Muscle of arm (tissue), 12 donors: ENCODE data around the gene GNAO1. TPM values are rescaled to one million over a fixed set of nuclear protein-coding genes. Genes with fewer than 3 reads are reported as not detected.
"Not testable (repeated sequence)": the region's sequence is repeated elsewhere in the genome, so short reads cannot be mapped to it uniquely, and the experiment has no call there.

Experiments
- DNase-seq: peaks from one replicate; pipeline ENCODE4 v3.0.0-alpha.2; 2013
- polyA plus RNA-seq, 12 donors: library from polyadenylated mRNA; unstranded; fragments of 120-200 nt; gene quantifications; one replicate each; pipeline ENCODE4 v1.2.1, GENCODE V29; 2013; ENCODE audit not compliant: insufficient read length in 12 of 12

Gene GNAO1
- polyA plus RNA-seq, 12 donors = 0.27 to 24.8 (median 1.8) TPM; not detected in 1

DNA sequence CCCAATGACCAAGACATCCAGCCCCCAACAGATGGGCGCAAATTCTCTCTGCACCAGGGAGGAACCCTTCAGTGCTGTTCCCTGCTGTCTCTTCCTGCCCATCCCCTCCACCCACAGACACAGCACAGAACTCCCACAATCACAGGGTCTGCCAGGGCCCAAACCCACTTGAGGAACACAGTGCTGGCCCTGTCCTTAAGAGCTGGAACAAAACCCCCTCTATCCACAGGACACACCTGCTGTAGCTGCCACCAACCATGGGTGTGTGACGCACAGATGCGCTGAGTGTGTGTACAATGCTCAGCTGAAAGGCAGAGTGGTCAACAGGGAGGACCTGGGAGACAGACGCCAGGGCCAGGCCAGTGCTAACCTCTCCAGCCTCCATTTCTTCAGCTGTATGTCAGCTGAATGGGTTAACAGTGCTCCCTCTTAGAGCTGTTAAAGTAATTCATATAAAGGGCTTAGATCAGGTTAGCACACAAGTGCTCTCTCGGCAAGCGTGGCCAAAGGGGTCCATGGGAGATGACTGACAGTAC is 172.0 kb downstream of the GNAO1 start:
- DNase-seq = no peak

- DNase-seq = no peak
Measured at GRCh38 chr16:56363781-56364565, 172.7 kb downstream of the GNAO1 start.

DNA sequence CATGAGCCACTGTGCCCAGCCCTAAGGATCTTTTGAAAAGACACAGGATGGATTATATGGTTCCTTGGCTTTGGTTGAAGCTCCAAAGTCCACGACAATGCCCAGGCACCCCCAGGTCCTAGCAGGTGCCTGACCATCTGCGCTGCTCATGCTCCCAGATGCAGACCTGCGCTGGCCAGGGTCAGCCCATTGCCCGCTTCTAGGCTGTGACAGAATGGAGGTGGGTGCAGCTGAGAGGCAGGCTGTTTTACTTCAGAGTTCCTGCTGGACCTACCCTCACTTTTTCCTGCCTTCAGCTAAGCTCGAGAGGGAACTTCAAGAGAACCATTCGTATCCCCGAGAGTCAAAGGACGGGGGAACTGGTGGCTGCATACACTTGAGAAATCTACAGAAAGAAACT is 173.6 kb downstream of the GNAO1 start:
- no peak for DNase-seq

- DNase-seq = no peak
Measured at GRCh38 chr16:56365552-56365951, 174.3 kb downstream of the GNAO1 start.

GRCh38 chr16:56366945-56367344 is 175.7 kb downstream of the GNAO1 start:
- DNase-seq = no peak

DNA sequence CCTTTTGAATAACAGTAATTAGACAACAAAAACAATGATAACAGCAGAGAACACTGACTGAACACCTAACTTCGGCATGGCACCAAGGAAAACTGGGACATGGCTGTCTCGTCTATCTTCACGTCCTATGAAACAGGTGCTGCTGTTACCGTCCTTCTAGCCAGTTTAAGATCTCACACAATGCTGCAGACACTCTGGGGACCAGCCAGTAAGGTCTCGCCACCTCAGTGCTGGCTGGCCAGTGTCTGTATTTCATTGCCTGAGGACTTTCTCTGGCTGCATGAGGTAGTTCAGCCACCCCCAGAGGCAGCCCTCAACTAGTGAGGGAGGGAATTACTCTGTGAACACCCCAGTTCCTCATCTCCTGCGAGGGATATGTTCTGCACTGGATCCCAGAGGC is 176.5 kb downstream of the GNAO1 start:
- no peak for DNase-seq

GRCh38 chr16:56368545-56368944 is 177.3 kb downstream of the GNAO1 start:
- no peak for DNase-seq

GRCh38 chr16:56369202-56369601 is 177.9 kb downstream of the GNAO1 start:
- no peak for DNase-seq

DNA sequence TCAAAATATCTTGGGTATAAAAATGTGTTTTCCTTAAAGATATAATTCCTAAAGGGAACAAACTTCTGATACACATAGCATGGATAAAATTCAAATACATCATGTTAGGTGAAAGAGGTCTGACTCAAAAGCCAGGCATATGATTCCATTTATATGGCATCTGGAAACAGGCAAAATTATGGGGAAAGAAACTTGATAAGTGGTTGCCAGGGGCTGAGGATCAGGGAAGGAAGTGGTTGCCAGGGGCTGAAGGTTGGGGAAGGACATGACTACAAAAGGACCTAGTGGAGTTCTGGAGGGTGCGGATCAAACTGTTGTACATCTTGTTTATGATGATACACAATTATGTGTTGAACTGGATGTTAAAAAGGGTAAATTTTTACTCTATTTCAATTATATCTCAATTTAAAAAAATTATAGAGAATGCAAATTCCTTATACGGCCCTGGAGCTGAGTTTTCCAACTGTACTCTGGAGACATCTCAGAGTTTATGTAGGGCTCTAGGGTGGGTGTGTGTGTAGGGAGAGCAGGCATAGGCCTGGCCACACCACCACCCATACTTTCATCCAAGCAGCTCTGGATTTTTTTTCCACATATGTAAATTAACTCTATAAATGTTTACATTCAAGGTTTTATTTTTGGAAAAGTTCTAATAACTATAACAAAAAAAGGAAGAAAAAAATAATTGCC is 179.0 kb downstream of the GNAO1 start:
- DNase-seq = no peak

DNA sequence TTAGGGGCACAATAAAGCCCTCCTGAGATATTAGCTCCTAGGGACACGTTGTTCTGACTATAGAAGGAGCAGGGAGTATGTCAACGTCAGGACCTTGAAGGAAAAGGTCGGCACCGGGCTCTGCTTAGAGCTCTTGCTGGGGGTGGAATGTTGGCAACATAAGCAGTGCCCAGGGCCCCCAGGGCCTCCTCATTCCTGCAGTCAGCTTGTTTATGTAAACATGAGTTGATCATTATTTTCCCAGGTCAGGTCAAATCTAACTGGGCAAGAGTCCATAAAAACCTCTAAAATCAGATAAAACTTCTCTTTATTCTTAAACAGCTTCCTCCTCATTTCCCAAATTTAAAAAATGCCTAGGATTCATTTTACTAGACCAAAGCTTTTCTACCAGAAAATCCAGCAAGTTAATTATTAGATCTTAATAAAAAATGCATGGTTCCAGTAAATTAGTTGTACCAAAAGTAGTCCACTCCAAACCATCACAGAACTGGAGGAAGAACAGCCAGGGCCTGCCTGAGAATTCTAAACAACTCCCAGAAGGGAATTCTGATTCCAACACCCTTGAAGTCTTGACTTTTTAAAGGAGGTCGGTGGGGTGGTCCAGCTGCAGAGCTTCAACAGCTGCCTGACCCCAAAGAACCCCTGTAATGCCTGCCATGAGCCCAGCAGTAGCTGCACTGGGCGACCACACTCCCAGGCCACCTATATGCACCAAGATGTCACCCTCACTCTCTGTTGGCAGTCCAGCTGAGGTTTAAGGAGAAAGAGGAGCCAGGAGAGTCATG is 179.8 kb downstream of the GNAO1 start:
- no peak for DNase-seq

GRCh38 chr16:56371660-56371937 is 180.3 kb downstream of the GNAO1 start:
- no peak for DNase-seq

- no peak for DNase-seq
Measured at GRCh38 chr16:56372013-56372634, 180.8 kb downstream of the GNAO1 start.

DNA sequence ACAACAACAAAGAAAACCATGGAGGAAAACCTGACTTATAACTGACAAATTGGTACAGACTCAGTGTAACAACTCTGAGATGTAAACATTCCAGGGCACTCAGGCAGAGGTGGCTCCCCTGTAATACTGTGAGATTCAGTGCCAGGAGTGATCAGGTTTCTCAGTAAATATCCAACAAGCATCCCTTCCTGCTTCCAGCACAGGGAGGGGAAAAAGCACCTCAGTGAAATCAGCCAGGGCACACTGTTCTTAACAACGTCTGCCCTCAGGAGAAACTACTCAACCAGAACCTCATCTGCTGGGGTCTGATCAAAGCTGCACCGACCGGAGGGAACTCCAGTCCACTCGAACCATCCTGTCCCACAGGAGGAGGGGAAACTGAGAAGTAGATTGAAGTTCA is 181.7 kb downstream of the GNAO1 start:
- no peak for DNase-seq

DNA sequence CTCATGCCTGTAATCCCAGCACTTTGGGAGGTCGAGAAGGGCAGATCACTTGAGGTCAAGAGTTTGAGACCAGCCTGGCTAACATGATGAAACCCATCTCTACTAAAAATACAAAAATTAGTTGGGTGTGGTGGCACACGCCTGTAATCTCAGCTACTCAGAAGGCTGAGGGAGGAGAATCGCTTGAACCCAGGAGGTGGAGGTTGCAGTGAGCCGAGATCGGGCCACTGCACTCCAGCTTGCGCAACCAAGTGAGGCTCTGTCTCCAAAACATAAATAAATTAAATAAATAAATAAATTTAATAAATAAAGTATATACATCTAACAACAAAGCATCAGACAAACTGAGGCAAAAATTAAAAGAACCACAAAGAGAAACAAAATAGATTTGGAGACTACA is 184.5 kb downstream of the GNAO1 start:
- not testable (repeated sequence) for DNase-seq

DNA sequence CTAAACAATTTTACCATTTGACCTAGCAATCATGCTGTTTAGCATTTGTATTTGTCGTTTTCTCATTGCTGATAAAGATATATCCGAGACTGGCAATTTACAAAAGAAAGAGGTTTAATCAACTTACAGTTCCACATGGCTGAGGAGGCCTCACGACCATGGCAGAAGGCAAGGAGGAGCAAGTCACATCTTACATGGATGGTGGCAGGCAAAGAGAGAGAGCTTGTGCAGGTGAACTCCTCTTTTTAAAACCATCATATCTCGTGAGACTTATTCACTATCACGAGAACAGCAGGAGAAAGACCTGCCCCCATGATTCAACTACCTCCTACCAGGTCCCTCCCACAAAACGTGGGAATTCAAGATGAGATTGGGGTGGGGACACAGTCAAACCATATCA is 187.8 kb downstream of the GNAO1 start:
- not testable (repeated sequence) for DNase-seq

DNA sequence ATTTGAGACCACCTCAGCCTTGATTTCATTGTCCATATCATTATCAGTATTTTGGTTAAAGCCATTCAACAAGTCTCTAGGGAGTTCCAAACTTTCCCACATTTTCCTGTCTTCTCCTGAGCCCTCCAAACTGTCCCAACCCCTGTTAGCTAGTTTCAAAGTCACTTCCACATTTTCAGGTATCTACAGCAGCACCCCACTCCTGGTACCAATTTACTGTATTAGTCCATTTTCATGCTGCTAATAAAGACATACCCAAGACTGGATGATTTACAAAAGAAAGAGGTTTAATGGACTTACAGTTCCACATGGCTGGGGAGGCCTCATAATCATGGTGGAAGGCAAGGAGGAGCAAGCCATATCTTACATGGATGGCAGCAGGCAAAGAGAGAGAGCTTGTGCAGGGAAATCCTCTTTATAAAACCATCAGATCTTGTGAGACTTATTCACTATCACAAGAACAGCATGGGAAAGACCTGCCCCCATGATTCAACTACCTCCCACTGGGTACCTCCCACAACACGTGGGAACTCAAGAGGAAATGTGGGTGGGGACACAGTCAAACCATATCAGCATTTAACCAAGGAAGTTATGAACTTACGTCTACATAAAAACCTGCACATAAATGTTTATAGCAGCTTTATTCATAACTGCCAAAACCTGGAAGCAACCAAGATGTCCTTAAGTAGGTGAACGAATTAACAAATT is 189.6 kb downstream of the GNAO1 start:
- DNase-seq = not testable (repeated sequence)

- DNase-seq = no peak
Measured at GRCh38 chr16:56382459-56382858, 191.2 kb downstream of the GNAO1 start.

DNA sequence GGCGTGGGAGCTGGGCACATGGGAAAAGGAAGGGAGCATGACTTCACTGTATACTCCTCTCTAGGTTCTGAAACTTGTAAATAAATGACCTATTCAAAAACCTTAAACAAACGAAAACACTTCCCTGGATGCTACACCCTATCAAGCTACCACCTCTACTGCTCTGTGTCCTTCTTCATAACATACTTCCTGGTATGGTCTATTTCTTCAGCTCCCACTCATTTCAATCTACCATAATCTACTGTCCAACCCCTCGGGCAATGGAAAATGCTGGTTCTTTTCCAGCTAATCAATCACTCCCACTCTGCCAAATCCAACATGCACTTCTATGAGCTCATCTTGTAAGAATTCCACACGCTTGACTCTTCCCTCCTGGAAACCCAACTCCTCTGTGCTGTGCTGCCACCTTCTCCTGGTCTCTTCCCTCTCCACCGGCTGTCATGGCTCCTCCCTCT is 191.6 kb downstream of the GNAO1 start:
- DNase-seq = no peak

- DNase-seq = no peak
Measured at GRCh38 chr16:56384074-56384721, 192.9 kb downstream of the GNAO1 start.

DNA sequence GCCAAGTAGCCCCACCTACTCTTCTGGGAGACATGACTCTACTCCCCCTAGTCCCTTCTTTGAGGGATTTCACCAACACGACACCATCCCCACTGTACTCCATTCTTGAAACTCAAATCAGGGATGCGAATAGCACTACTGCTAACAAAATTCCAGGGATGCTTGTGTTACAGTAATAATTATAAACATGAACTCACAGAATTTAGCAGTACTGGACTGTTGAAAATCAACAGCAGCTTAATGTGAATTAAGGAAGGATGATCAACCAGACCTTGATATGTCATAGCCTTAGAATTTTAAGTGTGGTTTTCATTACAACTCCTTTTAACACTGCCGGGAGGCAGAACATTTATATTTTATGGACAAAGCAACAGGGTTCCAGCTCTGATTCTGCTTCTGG is 196.1 kb downstream of the GNAO1 start:
- no peak for DNase-seq

DNA sequence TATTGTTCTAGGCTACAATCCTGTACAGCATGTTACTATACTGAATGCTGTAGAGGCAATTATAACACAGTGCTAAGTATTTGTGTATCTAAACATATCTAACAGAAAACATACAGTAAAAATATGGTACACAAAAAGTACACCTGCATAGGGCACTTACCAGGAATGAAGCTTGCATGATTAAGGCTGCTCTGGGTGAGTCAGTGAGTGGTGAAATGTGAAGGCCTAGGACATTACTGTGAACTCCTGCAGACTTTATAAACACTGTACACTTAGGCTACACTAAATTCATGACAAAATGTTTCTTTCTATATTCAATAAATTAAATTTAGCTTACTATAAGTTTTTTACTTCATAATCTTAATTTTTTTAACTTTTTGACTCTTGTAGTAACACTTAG is 196.9 kb downstream of the GNAO1 start:
- no peak for DNase-seq
